GM13977 (cell line): ENCODE results near the gene HYAL4.

Source experiments
- DNase-seq: peaks from one replicate; pipeline ENCODE4 v3.0.0; 2012; ENCODE audit warnings: low spot score
- CTCF ChIP-seq: IDR thresholded peaks from 2 replicates; pipeline ENCODE4 v1.5.1; 2012; ENCODE audit warnings: mild to moderate bottlenecking, control low read depth; ENCODE audit not compliant: insufficient read depth; ENCODE audit errors: extremely low read depth, missing control alignments
- in situ Hi-C: fragments of 300-500 bp; cut with MboI; formaldehyde crosslinking; loops from one replicate; pipeline ENCODE4 v1.12.0; 2022; ENCODE audit warnings: low sequenced_read_pairs, low pct_unique_long_range_greater_than_20kb, mixed read lengths, inconsistent platforms; ENCODE audit not compliant: unreplicated experiment

Gene HYAL4

GRCh38 chr7:123923599-123923998, 78.6 kb downstream of the HYAL4 start:
- no peak for DNase-seq
- TF ChIP-seq CTCF = no peak
- in situ Hi-C loops = no loop called here

GRCh38 chr7:123924941-123925340, 80.0 kb downstream of the HYAL4 start, which contains the start of gene SPAM1:
SPAM1 (plus strand) TSS chr7:123925241; CDS start chr7:123953571, 28,330 bp downstream.
- in situ Hi-C loops = no loop called here
- no peak for DNase-seq
- TF ChIP-seq CTCF = no peak
